Aorta (tissue), 5 donors: ENCODE data around the gene PIEZO2. TPM values are rescaled to one million over a fixed set of nuclear protein-coding genes. Genes with fewer than 3 reads are reported as not detected.
"Not testable (repeated sequence)": the region's sequence is repeated elsewhere in the genome, so short reads cannot be mapped to it uniquely, and the experiment has no call there.

Source experiments
- ATAC-seq: fragments of 200-7000 bp; cut with Tn5 transposase; one replicate; pipeline ENCODE4 v1.9.1; 2022; ENCODE audit warnings: moderate library complexity; ENCODE audit not compliant: low FRiP score
- DNase-seq, 2 donors: peaks; one replicate each; pipeline ENCODE4 v3.0.0-alpha.2; 2020
- H3K27ac ChIP-seq, 2 donors: one replicate each; pipeline ENCODE4 v1.5.1; 2013; ENCODE audit warnings: low read length in 2 of 2, mild to moderate bottlenecking in 2 of 2, moderate library complexity in 2 of 2, control low read depth in 1 of 2, inconsistent platforms in 1 of 2, low read depth in 1 of 2
- H3K27me3 ChIP-seq, 2 donors: one replicate each; pipeline ENCODE4 v1.6.1; 2013; ENCODE audit warnings: control low read depth in 1 of 2, low read length in 1 of 2, mild to moderate bottlenecking in 1 of 2, moderate library complexity in 1 of 2; ENCODE audit not compliant: insufficient read depth in 2 of 2, control insufficient read depth in 1 of 2
- H3K36me3 ChIP-seq, 2 donors: one replicate each; pipeline ENCODE4 v1.6.1; 2013; ENCODE audit warnings: control low read depth in 1 of 2, low read length in 1 of 2, mild to moderate bottlenecking in 1 of 2; ENCODE audit not compliant: insufficient read depth in 2 of 2, control insufficient read depth in 1 of 2
- H3K4me1 ChIP-seq, 2 donors: one replicate each; pipeline ENCODE4 v1.6.1; 2013; ENCODE audit warnings: low read length in 2 of 2, control low read depth in 1 of 2, mild to moderate bottlenecking in 1 of 2, moderate library complexity in 1 of 2; ENCODE audit not compliant: insufficient read depth in 2 of 2, control insufficient read depth in 1 of 2
- H3K4me3 ChIP-seq, 2 donors: one replicate each; pipeline ENCODE4 v1.5.1; 2013; ENCODE audit warnings: low read length in 2 of 2, control low read depth in 1 of 2, mild to moderate bottlenecking in 1 of 2
- H3K9me3 ChIP-seq: one replicate; pipeline ENCODE4 v1.6.1; 2013; ENCODE audit warnings: mild to moderate bottlenecking, low read length; ENCODE audit not compliant: control insufficient read depth
- WGBS, 2 donors: extraction: QIAGEN DNeasy Blood & Tissue Kit; methylation state at CpG; one replicate each; pipeline ENCODE4 v1.1.7; 2013; 5-methylcytosine and 5-hydroxymethylcytosine counted together
- intact Hi-C, 2 donors: fragments of 100-400 bp; cut with DNase I; formaldehyde crosslinking; loops; one replicate each; pipeline versions ENCODE4 v1.14.2 to v1.15.0; 2022
- polyA plus RNA-seq, 2 donors: library from polyadenylated mRNA; stranded (reverse); fragments of 200-250 nt; gene quantifications; one replicate each; pipeline ENCODE4 v1.2.3, GENCODE V29; 2013
- total RNA-seq, 2 donors: library from RNA; stranded (reverse); fragmentation: NEBNext Ultra II Directional; extraction: Animal tissue kit (Norgen Biotek cat#: 25700); gene quantifications; one replicate each; pipeline ENCODE4 v1.2.1, GENCODE V29; 2021
- donor health status: healthy with polysubstance abuse.
- donor health status: Bipolar disorder and iron deficiency.
- donor health status: DM: no; HTN: no; CAD: no.
- donor health status: DM: no; HTN: no; CAD: no.
- donor health status: DM: yes; HTN: yes; CAD: no.

PIEZO2 gene
- total and polyA plus RNA-seq, 4 donors, result 0.50 to 8.8 (median 1.6) TPM

- DNase-seq, ATAC-seq, H3K27ac ChIP-seq, H3K36me3 ChIP-seq, H3K9me3 ChIP-seq, H3K27me3 ChIP-seq, H3K4me3 ChIP-seq, intact Hi-C loops, H3K4me1 ChIP-seq: not testable (repeated sequence)
- 70% methylated on average over 1 of the region's 5 CpGs; no CpG with 5 or more reads in 1 of the 2 donors for WGBS, 2 donors
These were observed 506.3 kb downstream of the PIEZO2 start for GRCh38 chr18:10642915-10643524.

- H3K4me1 ChIP-seq, H3K4me3 ChIP-seq, H3K9me3 ChIP-seq, H3K36me3 ChIP-seq, H3K27me3 ChIP-seq, intact Hi-C loops, H3K27ac ChIP-seq, ATAC-seq, DNase-seq: not testable (repeated sequence)
- 75 to 78% methylated on average over 6 of the region's 6 CpGs for WGBS, 2 donors
These were observed 510.9 kb downstream of the PIEZO2 start for GRCh38 chr18:10638539-10638885.

- H3K27ac ChIP-seq, DNase-seq, H3K4me3 ChIP-seq, H3K36me3 ChIP-seq, H3K4me1 ChIP-seq, H3K9me3 ChIP-seq, ATAC-seq, intact Hi-C loops, H3K27me3 ChIP-seq: not testable (repeated sequence)
- 34 to 37% methylated on average over 6 to 9 of the region's 11 CpGs for WGBS, 2 donors
These were observed 511.4 kb downstream of the PIEZO2 start for GRCh38 chr18:10637858-10638538.

GRCh38 chr18:10629076-10629475 lies 520.3 kb downstream of the PIEZO2 start:
- DNase-seq, H3K9me3 ChIP-seq, H3K36me3 ChIP-seq, H3K4me1 ChIP-seq, ATAC-seq, H3K27me3 ChIP-seq, intact Hi-C loops, H3K27ac ChIP-seq, H3K4me3 ChIP-seq: not testable (repeated sequence)
- 80% methylated on average over 6 of the region's 6 CpGs for WGBS, 2 donors

GRCh38 chr18:10626606-10627213 lies 522.7 kb downstream of the PIEZO2 start:
- H3K27me3 ChIP-seq, H3K27ac ChIP-seq, H3K4me3 ChIP-seq, intact Hi-C loops, H3K4me1 ChIP-seq, H3K36me3 ChIP-seq, H3K9me3 ChIP-seq, DNase-seq, ATAC-seq: not testable (repeated sequence)
- 87 to 93% methylated on average over 6 to 7 of the region's 7 CpGs for WGBS, 2 donors

GRCh38 chr18:10623606-10624005 lies 525.8 kb downstream of the PIEZO2 start:
- intact Hi-C loops, H3K27me3 ChIP-seq, H3K4me1 ChIP-seq, H3K36me3 ChIP-seq, H3K9me3 ChIP-seq, ATAC-seq, DNase-seq, H3K27ac ChIP-seq, H3K4me3 ChIP-seq: not testable (repeated sequence)
- WGBS, 2 donors, result 70 to 73% methylated on average over 4 of the region's 4 CpGs

GRCh38 chr18:10622982-10623381 lies 526.4 kb downstream of the PIEZO2 start:
- ATAC-seq, H3K4me1 ChIP-seq, H3K9me3 ChIP-seq, intact Hi-C loops, H3K27me3 ChIP-seq, H3K36me3 ChIP-seq, H3K27ac ChIP-seq, H3K4me3 ChIP-seq, DNase-seq: not testable (repeated sequence)
- WGBS, 2 donors, result 27 to 43% methylated on average over 1 of the region's 2 CpGs

GRCh38 chr18:10620670-10621329 lies 528.6 kb downstream of the PIEZO2 start:
- ATAC-seq, H3K9me3 ChIP-seq, H3K4me1 ChIP-seq, H3K36me3 ChIP-seq, DNase-seq, H3K4me3 ChIP-seq, intact Hi-C loops, H3K27me3 ChIP-seq, H3K27ac ChIP-seq: not testable (repeated sequence)
- 83 to 93% methylated on average over 2 of the region's 2 CpGs for WGBS, 2 donors
